B cell (primary cell): ENCODE measurements around the gene GPHN. TPM values are rescaled to one million over a fixed set of nuclear protein-coding genes. Genes with fewer than 3 reads are reported as not detected.

Source experiments
- ATAC-seq: fragments of 200-7000 bp; cut with Tn5 transposase; one replicate; pipeline ENCODE4 v1.10.0; 2021; ENCODE audit warnings: low read depth, mild to moderate bottlenecking, moderate number of reproducible peaks, moderate library complexity
- CTCF ChIA-PET: fragments of 350-600 bp; sonication (Branson Sonifier 250); formaldehyde crosslinking; loops from one replicate; lab custom pipeline; 2021; ENCODE audit warnings: antibody characterized with exemption, inconsistent platforms; lab: Charles Lee
- POLR2A ChIA-PET: fragments of 350-600 bp; sonication (Branson Sonifier 250); formaldehyde crosslinking; loops from one replicate; lab custom pipeline; 2021; ENCODE audit warnings: antibody characterized with exemption; lab: Charles Lee
- DNase-seq: peaks from one replicate; pipeline ENCODE4 v3.0.0; 2013
- H2AFZ ChIP-seq: 2 replicates; pipeline ENCODE4 v1.6.1; 2012; ENCODE audit warnings: mild to moderate bottlenecking, low read depth, low read length; ENCODE audit not compliant: insufficient read depth, poor library complexity, severe bottlenecking
- H3K27ac ChIP-seq, 2 donors: 1 replicate in 1 of 2; 2 replicates in 1 of 2; pipeline ENCODE4 v1.5.1; 2012 to 2013; ENCODE audit warnings: low read length in 2 of 2, mild to moderate bottlenecking in 2 of 2, moderate library complexity in 1 of 2
- H3K27me3 ChIP-seq, 4 experiments: fragments of 200-600 bp in 1 of 4; sonication (generic) in 1 of 4; replicated peaks in 1 of 4; 1 replicate in 2 of 4; 2 replicates in 2 of 4; pipeline versions ENCODE4 v1.6.1 to v1.7.0; 2013 to 2016; ENCODE audit warnings: low read length in 3 of 4, mild to moderate bottlenecking in 2 of 4, mixed read lengths in 1 of 4, moderate library complexity in 1 of 4; ENCODE audit not compliant: insufficient read depth in 4 of 4, control insufficient read depth in 3 of 4; ENCODE audit errors: control extremely low read depth in 1 of 4
- H3K36me3 ChIP-seq, 2 experiments: replicated peaks in 1 of 2; 1 replicate in 1 of 2; 2 replicates in 1 of 2; pipeline versions ENCODE4 v1.6.1 to v1.7.1; 2013; ENCODE audit warnings: low read length in 1 of 2; ENCODE audit not compliant: insufficient read depth in 2 of 2, control insufficient read depth in 1 of 2; ENCODE audit errors: control extremely low read depth in 1 of 2, extremely low read depth in 1 of 2
- H3K4me1 ChIP-seq, 2 donors: fragments of 200-600 bp in 1 of 2; sonication (generic) in 1 of 2; 1 replicate in 1 of 2; 2 replicates in 1 of 2; pipeline versions ENCODE4 v1.5.1 to v1.6.1; 2013 to 2017; ENCODE audit warnings: low read length in 2 of 2; ENCODE audit not compliant: control insufficient read depth in 2 of 2, insufficient read depth in 2 of 2
- H3K4me2 ChIP-seq: replicated peaks from 2 replicates; pipeline ENCODE3; 2012; ENCODE audit warnings: mild to moderate bottlenecking, low read depth, low read length; ENCODE audit not compliant: poor library complexity, severe bottlenecking
- H3K4me3 ChIP-seq, 5 experiments: fragments of 200-600 bp in 1 of 5; sonication (generic) in 1 of 5; 1 replicate in 3 of 5; 2 replicates in 2 of 5; pipeline versions ENCODE4 v1.5.1 to v1.7.0; 2011 to 2016; ENCODE audit warnings: low read length in 4 of 5, mild to moderate bottlenecking in 4 of 5, low read depth in 2 of 5, control low read depth in 1 of 5, moderate library complexity in 1 of 5; ENCODE audit not compliant: insufficient read depth in 1 of 5; ENCODE audit errors: control extremely low read depth in 1 of 5, extremely low read depth in 1 of 5
- H3K79me2 ChIP-seq: fragments of 200-600 bp; sonication (generic); one replicate; pipeline ENCODE4 v1.6.0; 2016; ENCODE audit warnings: low read length; ENCODE audit not compliant: control insufficient read depth, insufficient read depth
- H3K9ac ChIP-seq: fragments of 200-600 bp; sonication (generic); 2 replicates; pipeline ENCODE4 v1.6.1; 2017; ENCODE audit warnings: mild to moderate bottlenecking, low read length, moderate library complexity
- H3K9me3 ChIP-seq, 3 donors: one replicate each; pipeline versions ENCODE4 v1.6.1 to v1.7.1; 2013; ENCODE audit warnings: low read length in 2 of 3; ENCODE audit not compliant: control insufficient read depth in 2 of 3, insufficient read depth in 1 of 3; ENCODE audit errors: control extremely low read depth in 1 of 3
- H4K20me1 ChIP-seq: 2 replicates; pipeline ENCODE4 v1.6.0; 2012; ENCODE audit warnings: mild to moderate bottlenecking, low read length; ENCODE audit not compliant: insufficient read depth, control insufficient read depth, poor library complexity, severe bottlenecking
- H3K27ac Mint-ChIP-seq: one replicate; pipeline ENCODE4 v1.8.0; 2021; ENCODE audit warnings: mixed read lengths
- H3K27me3 Mint-ChIP-seq: one replicate; pipeline ENCODE4 v1.8.0; 2021; ENCODE audit warnings: mixed read lengths
- H3K4me1 Mint-ChIP-seq: one replicate; pipeline ENCODE4 v1.8.0; 2021; ENCODE audit warnings: mixed read lengths
- H3K4me3 Mint-ChIP-seq: one replicate; pipeline ENCODE4 v1.8.0; 2021; ENCODE audit warnings: mixed read lengths
- H3K9me3 Mint-ChIP-seq: one replicate; pipeline ENCODE4 v1.8.0; 2022; ENCODE audit warnings: mixed read lengths; ENCODE audit not compliant: insufficient read depth
- EZH2 ChIP-seq: IDR thresholded peaks from 2 replicates; pipeline ENCODE4 v1.6.1; 2012; ENCODE audit warnings: borderline replicate concordance, low read depth, mild to moderate bottlenecking, moderate library complexity, low read length; ENCODE audit not compliant: insufficient read depth, poor library complexity, severe bottlenecking
- WGBS: methylation state at CpG from one replicate; pipeline ENCODE4 v1.1.5; 2013; ENCODE audit warnings: missing lambda C conversion rate; ENCODE audit not compliant: insufficient coverage; 5-methylcytosine and 5-hydroxymethylcytosine counted together
- intact Hi-C: fragments of 100-400 bp; cut with micrococcal nuclease; formaldehyde crosslinking; loops from one replicate; pipeline ENCODE4 v1.10.0; 2022
- polyA plus RNA-seq: library from polyadenylated mRNA; depleted of rRNA; stranded (reverse); fragments of >200 nt; gene quantifications from 2 replicates; pipeline ENCODE4 v1.2.3, GENCODE V29; 2012
- total RNA-seq, 2 donors: library from RNA; stranded (reverse); fragments of 120-200 nt in 1 of 2; gene quantifications; 1 replicate in 1 of 2; 2 replicates in 1 of 2; pipeline versions ENCODE4 v1.2.3 to v1.2.4, GENCODE V29; 2013 to 2022
- TF ChIP-seq, protein P1 (sequence below): fragments of 200-600 bp; IDR thresholded peaks from one replicate; pipeline ENCODE4 v1.8.0; 2022; ENCODE audit warnings: antibody characterized with exemption, mild to moderate bottlenecking

The GPHN gene
- total and polyA plus RNA-seq, 2 donors (not counting 1 experiment from before 2014, with no cell fraction given) = 3.4 to 18.0 TPM

DNA sequence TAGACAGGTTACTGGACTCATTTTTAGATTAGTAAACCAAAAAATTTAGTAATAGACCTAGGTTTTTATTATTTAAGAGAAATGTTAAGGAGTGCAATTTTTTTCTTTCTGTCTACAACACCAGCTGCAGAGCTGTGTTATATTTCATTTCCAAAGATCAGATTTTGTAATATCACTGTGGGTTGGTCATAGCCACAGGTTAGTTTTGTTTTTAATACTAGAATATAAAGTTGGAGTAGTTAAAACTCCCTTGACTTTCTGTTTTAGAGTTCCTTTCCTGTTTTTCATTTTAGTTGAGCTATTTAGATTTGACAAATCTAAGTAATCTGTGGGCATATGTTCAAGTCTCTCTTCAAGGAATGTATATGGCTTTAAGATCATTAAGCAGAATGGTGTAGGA, 650.6 kb downstream of the GPHN start:
- H3K27me3 ChIP-seq = no peaks in the 10 kb centered on the region
- H3K4me3 ChIP-seq = no peak overlapping the region
- no peak for TF ChIP-seq EZH2
- TF ChIP-seq, protein P1, sequence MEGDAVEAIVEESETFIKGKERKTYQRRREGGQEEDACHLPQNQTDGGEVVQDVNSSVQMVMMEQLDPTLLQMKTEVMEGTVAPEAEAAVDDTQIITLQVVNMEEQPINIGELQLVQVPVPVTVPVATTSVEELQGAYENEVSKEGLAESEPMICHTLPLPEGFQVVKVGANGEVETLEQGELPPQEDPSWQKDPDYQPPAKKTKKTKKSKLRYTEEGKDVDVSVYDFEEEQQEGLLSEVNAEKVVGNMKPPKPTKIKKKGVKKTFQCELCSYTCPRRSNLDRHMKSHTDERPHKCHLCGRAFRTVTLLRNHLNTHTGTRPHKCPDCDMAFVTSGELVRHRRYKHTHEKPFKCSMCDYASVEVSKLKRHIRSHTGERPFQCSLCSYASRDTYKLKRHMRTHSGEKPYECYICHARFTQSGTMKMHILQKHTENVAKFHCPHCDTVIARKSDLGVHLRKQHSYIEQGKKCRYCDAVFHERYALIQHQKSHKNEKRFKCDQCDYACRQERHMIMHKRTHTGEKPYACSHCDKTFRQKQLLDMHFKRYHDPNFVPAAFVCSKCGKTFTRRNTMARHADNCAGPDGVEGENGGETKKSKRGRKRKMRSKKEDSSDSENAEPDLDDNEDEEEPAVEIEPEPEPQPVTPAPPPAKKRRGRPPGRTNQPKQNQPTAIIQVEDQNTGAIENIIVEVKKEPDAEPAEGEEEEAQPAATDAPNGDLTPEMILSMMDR = no peak
- DNase-seq (no peak), ATAC-seq (no peak)
- no peaks in the 10 kb centered on the region for H3K9me3 Mint-ChIP-seq
- H3K4me2 ChIP-seq = no peak overlapping the region
- no peak overlapping the region for H3K27ac ChIP-seq
- no peaks in the 10 kb centered on the region for H3K4me1 ChIP-seq
- no peaks in the 10 kb centered on the region for H3K27me3 Mint-ChIP-seq
- H3K36me3 ChIP-seq = no peaks in the 10 kb centered on the region
- H3K4me3 Mint-ChIP-seq = no peak overlapping the region
- no peaks in the 10 kb centered on the region for H4K20me1 ChIP-seq
- H3K4me1 Mint-ChIP-seq = no peaks in the 10 kb centered on the region
- intact Hi-C loops = no loop called here
- no peak overlapping the region for H3K27ac Mint-ChIP-seq
- no peaks in the 10 kb centered on the region for H3K9me3 ChIP-seq
- CTCF ChIA-PET = no interaction called here
- POLR2A ChIA-PET = no interaction called here
- no peak overlapping the region for H2AFZ ChIP-seq
- H3K9ac ChIP-seq = no peak overlapping the region
- H3K79me2 ChIP-seq = no peaks in the 10 kb centered on the region

DNA sequence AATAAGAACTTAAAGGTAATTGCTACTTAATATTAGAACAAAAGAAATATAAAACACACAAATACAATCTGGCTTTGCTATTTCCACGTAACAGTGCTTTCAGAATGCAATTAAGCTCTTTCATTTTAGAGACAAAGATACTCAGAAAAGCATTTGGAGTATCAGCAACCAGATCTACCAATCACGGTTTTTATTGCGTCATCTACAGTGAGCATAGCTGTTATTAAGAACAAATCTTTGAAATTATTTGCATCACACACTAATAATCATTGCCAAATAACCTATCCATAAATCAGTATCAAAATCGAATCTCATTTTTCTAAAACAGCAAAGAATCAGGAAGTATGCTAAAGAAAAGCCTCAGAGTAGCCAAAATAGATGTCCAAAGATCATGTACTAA, 654.4 kb downstream of the GPHN start:
- Histone ChIP-seq H3K4me1 (no peaks in the 10 kb centered on the region), H3K27ac (no peak overlapping the region), H3K9me3 (no peaks in the 10 kb centered on the region), H3K79me2 (no peaks in the 10 kb centered on the region), H3K27me3 (no peaks in the 10 kb centered on the region), H2AFZ (no peak overlapping the region), H3K9ac (no peak overlapping the region), H3K4me3 (no peak overlapping the region), H3K36me3 (no peaks in the 10 kb centered on the region), H3K4me2 (no peak overlapping the region), H4K20me1 (no peaks in the 10 kb centered on the region)
- Mint-ChIP-seq H3K9me3 (no peaks in the 10 kb centered on the region), H3K4me3 (no peak overlapping the region), H3K27me3 (no peaks in the 10 kb centered on the region), H3K27ac (no peak overlapping the region), H3K4me1 (no peaks in the 10 kb centered on the region)
- DNase-seq (no peak), ATAC-seq (no peak)
- ChIA-PET CTCF (interaction anchor here (0.6 to 2.7 kb wide), 3 partner anchors 41 to 701 kb away, joined by 3 to 14 read pairs (median 4); no protein-coding TSS in a partner anchor), POLR2A (no interaction called here)
- TF ChIP-seq, protein P1 = no peak
- no peak for TF ChIP-seq EZH2
- WGBS = 92% methylated on average over 4 of the region's 4 CpGs
- intact Hi-C loops = loop anchor here (10.0 kb wide), 1 partner anchor 542 kb away; the partner anchor contains the start of gene RDH12
